K562 (cell line): ENCODE results near the gene TMEM179. TPM values are rescaled to one million over a fixed set of nuclear protein-coding genes. Genes with fewer than 3 reads are reported as not detected.

Source experiments
- ATAC-seq: fragments of 200-7000 bp; cut with Tn5 transposase; 3 replicates; pipeline ENCODE4 v1.9.1; 2020; ENCODE audit warnings: moderate library complexity
- BruUV-seq: library from RNA; stranded (reverse); fragments of 400-500 nt; replicated peaks from 2 replicates; lab custom pipeline; 2021; lab: Mats Ljungman, UMichigan
- CTCF ChIA-PET: fragments of 300-600 bp; formaldehyde crosslinking; extraction: SDS; loops from one replicate; lab custom pipeline; 2021; ENCODE audit warnings: low intra/inter-chr PET ratio; lab: Yijun Ruan, JAX
- POLR2A ChIA-PET: fragments of 300-600, 350-650 bp; sonication (Branson Sonifier 250); formaldehyde crosslinking; extraction: SDS; loops from one replicate; lab custom pipeline; 2021; ENCODE audit warnings: antibody characterized with exemption, inconsistent platforms; lab: Yijun Ruan, JAX
- DNase-seq, 4 experiments: peaks; one replicate each; pipeline versions ENCODE4 v3.0.0 to v3.0.0-alpha.2; 2011 to 2018; ENCODE audit warnings: low spot score in 3 of 4, mixed read lengths in 3 of 4; ENCODE audit errors: extremely low read depth in 1 of 4
- FAIRE-seq: peaks from 2 replicates; lab custom pipeline; 2011; peaks lifted over from hg19 to GRCh38; lab: Jason Lieb, UNC
- H2AFZ ChIP-seq: 2 replicates; pipeline ENCODE4 v1.6.0; 2011; ENCODE audit warnings: low read depth, low read length, control low read depth, inconsistent platforms
- H3K27ac ChIP-seq: fragments of 200-600 bp; 3 replicates; pipeline ENCODE4 v1.8.0; 2011; ENCODE audit warnings: low read depth, mild to moderate bottlenecking, control low read depth, inconsistent platforms, low read length, moderate library complexity, mixed read lengths; ENCODE audit errors: extremely low read depth
- H3K27me3 ChIP-seq, 2 experiments: fragments of 300-600 bp in 1 of 2; 2 replicates in 1 of 2; 3 replicates in 1 of 2; pipeline versions ENCODE4 v1.6.0 to v1.8.0; 2011; ENCODE audit warnings: inconsistent platforms in 2 of 2, low read length in 2 of 2, mild to moderate bottlenecking in 1 of 2, mixed read lengths in 1 of 2, moderate library complexity in 1 of 2; ENCODE audit not compliant: control insufficient read depth in 2 of 2, insufficient read depth in 2 of 2
- H3K36me3 ChIP-seq: fragments of 300-600 bp; 3 replicates; pipeline ENCODE4 v1.8.0; 2011; ENCODE audit warnings: mild to moderate bottlenecking, low read length, inconsistent platforms; ENCODE audit not compliant: control insufficient read depth, insufficient read depth
- H3K4me1 ChIP-seq, 2 experiments: fragments of 200-600 bp in 1 of 2; replicated peaks in 1 of 2; 2 replicates in 1 of 2; 3 replicates in 1 of 2; pipeline versions ENCODE4 v1.5.1 to v1.8.0; 2011; ENCODE audit warnings: inconsistent platforms in 2 of 2, low read length in 2 of 2, mild to moderate bottlenecking in 1 of 2, mixed read lengths in 1 of 2, moderate library complexity in 1 of 2; ENCODE audit not compliant: control insufficient read depth in 2 of 2, insufficient read depth in 2 of 2
- H3K4me2 ChIP-seq: 2 replicates; pipeline ENCODE4 v1.6.1; 2011; ENCODE audit warnings: low read length, control low read depth, inconsistent platforms, mixed read lengths; ENCODE audit not compliant: insufficient read depth
- H3K4me3 ChIP-seq: fragments of 200-600 bp; sonication (generic), shearing (Covaris generic); 2 replicates; pipeline ENCODE4 v1.5.1; 2016; ENCODE audit warnings: control low read depth, inconsistent platforms
- H3K79me2 ChIP-seq: fragments of 200-600 bp; 3 replicates; pipeline ENCODE4 v1.8.0; 2011; ENCODE audit warnings: low read length, inconsistent platforms; ENCODE audit not compliant: control insufficient read depth, insufficient read depth
- H3K9ac ChIP-seq, 2 experiments: 2 replicates each; pipeline versions ENCODE4 v1.6.0 to v1.6.1; 2011; ENCODE audit warnings: low read depth in 2 of 2, low read length in 2 of 2, control low read depth in 1 of 2, inconsistent platforms in 1 of 2, mild to moderate bottlenecking in 1 of 2, mixed read lengths in 1 of 2; ENCODE audit not compliant: insufficient read depth in 1 of 2
- H3K9me1 ChIP-seq: one replicate; pipeline ENCODE4 v1.6.0; 2011; ENCODE audit warnings: inconsistent platforms, mild to moderate bottlenecking, low read length, moderate library complexity; ENCODE audit not compliant: control insufficient read depth, insufficient read depth
- H3K9me3 ChIP-seq: replicated peaks from 2 replicates; pipeline ENCODE4 v1.5.1; 2011; ENCODE audit warnings: low read depth, low read length, inconsistent platforms; ENCODE audit not compliant: control insufficient read depth, insufficient read depth
- H4K20me1 ChIP-seq: replicated peaks from 2 replicates; pipeline ENCODE4 v1.6.1; 2011; ENCODE audit warnings: low read length, inconsistent platforms, mixed read lengths; ENCODE audit not compliant: control insufficient read depth, insufficient read depth
- CEBPB ChIP-seq: fragments of 450-650 bp; IDR thresholded peaks from 2 replicates; pipeline ENCODE4 v1.6.1; 2016; ENCODE audit warnings: missing genetic modification characterization, missing compliant biosample characterization
- NFRKB ChIP-seq: fragments of 450-650 bp; IDR thresholded peaks from 2 replicates; pipeline ENCODE4 v1.6.1; 2016; ENCODE audit warnings: low read depth
- POLR2G ChIP-seq: fragments of 200-400 bp; formaldehyde crosslinking; IDR thresholded peaks from 2 replicates; pipeline ENCODE4 v1.6.1; 2017; ENCODE audit warnings: low read depth, mild to moderate bottlenecking, antibody characterized with exemption, low read length, moderate library complexity
- RAD51 ChIP-seq: fragments of 450-650 bp; IDR thresholded peaks from 2 replicates; pipeline ENCODE4 v1.7.1; 2016; ENCODE audit warnings: low read depth, mild to moderate bottlenecking, borderline replicate concordance
- RFX5 ChIP-seq: IDR thresholded peaks from 2 replicates; pipeline ENCODE4 v1.6.1; 2011; ENCODE audit warnings: low read depth, mild to moderate bottlenecking, improper control_type of control experiment, low read length
- TAL1 ChIP-seq: fragments of 450-650 bp; IDR thresholded peaks from 2 replicates; pipeline ENCODE4 v1.6.1; 2016; ENCODE audit warnings: mild to moderate bottlenecking
- ZBTB40 ChIP-seq, 2 experiments: fragments of 450-650 bp in 1 of 2; sonication (generic) in 1 of 2; formaldehyde crosslinking in 1 of 2; IDR thresholded peaks; 2 replicates each; pipeline versions ENCODE4 v1.7.1 to v1.9.0; 2016 to 2022; ENCODE audit warnings: inconsistent platforms in 1 of 2, mild to moderate bottlenecking in 1 of 2, missing genetic modification reagents in 1 of 2
- ZFX ChIP-seq: sonication (generic); formaldehyde crosslinking; IDR thresholded peaks from 2 replicates; pipeline ENCODE4 v1.8.0; 2022; ENCODE audit warnings: mild to moderate bottlenecking, missing genetic modification reagents, moderate library complexity
- WGBS: fragments of 100-300 bp; shearing (Covaris generic); methylation state at CpG from one replicate; pipeline ENCODE4 v1.1.6; 2016; ENCODE audit warnings: low coverage, mixed read lengths; ENCODE audit not compliant: insufficient coverage; ENCODE audit errors: missing lambda C conversion rate; 5-methylcytosine and 5-hydroxymethylcytosine counted together
- in situ Hi-C: fragments of 300-500 bp; cut with MboI; formaldehyde crosslinking; loops from 4 replicates; pipeline ENCODE4 v1.15.0; 2018; ENCODE audit warnings: inconsistent platforms, mixed read lengths
- intact Hi-C: fragments of 100-400 bp; cut with micrococcal nuclease; formaldehyde crosslinking; loops from 2 replicates; pipeline ENCODE4 v1.14.2; 2022
- polyA plus RNA-seq, 8 experiments: library from polyadenylated mRNA; depleted of rRNA in 4 of 8; stranded (reverse) in 5 of 8; unstranded in 3 of 8; fragments of >200 nt; fragmentation: Nextera tagmentation in 2 of 8; fragmentation: Illumina TruSeq in 1 of 8; extraction: Ambion mirVana in 2 of 8; extraction: Trizol in 1 of 8; gene quantifications; 2 replicates each; pipeline versions ENCODE4 v1.2.1 to v1.2.3, GENCODE V29; 2011 to 2014; ENCODE audit warnings: inconsistent platforms in 1 of 8, missing spikeins in 1 of 8
- total RNA-seq, 7 experiments: library from RNA; depleted of rRNA in 6 of 7; stranded (reverse); fragments of >200 nt in 6 of 7; fragmentation: Illumina TruSeq in 2 of 7; extraction: Trizol in 2 of 7; gene quantifications; 2 replicates each; pipeline versions ENCODE4 v1.2.1 to v1.2.3, GENCODE V29; 2011 to 2021; ENCODE audit warnings: low replicate concordance in 1 of 7
- TF ChIP-seq, protein P1 (sequence below): fragments of 250-450 bp; sonication (Bioruptor Pico); IDR thresholded peaks from 2 replicates; pipeline ENCODE4 v1.4.0; 2020; ENCODE audit warnings: mild to moderate bottlenecking

The TMEM179 gene
- total and polyA plus RNA-seq, 9 of the 15 experiments (the other 6 are each of a cell fraction or from before 2014, with no cell fraction given) = not detected

GRCh38 chr14:104577426-104577825 lies 27.1 kb downstream of the TMEM179 start:
- ATAC-seq (peak; percentile 27; the same call in 2 of the 3 replicates), DNase-seq (peak in 1 of 4 experiments; percentile 16), FAIRE-seq (no peak)
- WGBS = 40% methylated on average over 1 of the region's 12 CpGs
- Histone ChIP-seq H3K9ac (0 out of 4 replicates have a peak overlapping the region, but pooled peaks of 1 of the 2 experiments have one; percentile 9), H4K20me1 (no peaks in the 10 kb centered on the region; the same call in 1 of the 2 replicates), H3K36me3 (no peaks in the 10 kb centered on the region), H3K4me1 (peaks cover 17 to 83% of the 10 kb centered on the region in 2 experiments), H3K4me3 (no peak overlapping the region), H3K9me1 (no peaks in the 10 kb centered on the region), H3K79me2 (no peaks in the 10 kb centered on the region), H2AFZ (peak overlapping the region; percentile 66; the same call in 1 of the 2 replicates), H3K9me3 (no peaks in the 10 kb centered on the region), H3K27me3 (peaks cover 0 to 9% of the 10 kb centered on the region in 2 experiments; a peak in 1 of 5 replicates), H3K4me2 (no peak overlapping the region), H3K27ac (no peak overlapping the region)
- POLR2A ChIA-PET = interaction anchor here (2.0 kb wide), 1 partner anchor 9 kb away, joined by 7 read pairs; no protein-coding TSS in a partner anchor
- CTCF ChIA-PET = no interaction called here
- intact Hi-C loops = no loop called here
- BruUV-seq = no TSS peak
- in situ Hi-C loops = no loop called here
- no peak for TF ChIP-seq NFRKB
- TF ChIP-seq, protein P1, sequence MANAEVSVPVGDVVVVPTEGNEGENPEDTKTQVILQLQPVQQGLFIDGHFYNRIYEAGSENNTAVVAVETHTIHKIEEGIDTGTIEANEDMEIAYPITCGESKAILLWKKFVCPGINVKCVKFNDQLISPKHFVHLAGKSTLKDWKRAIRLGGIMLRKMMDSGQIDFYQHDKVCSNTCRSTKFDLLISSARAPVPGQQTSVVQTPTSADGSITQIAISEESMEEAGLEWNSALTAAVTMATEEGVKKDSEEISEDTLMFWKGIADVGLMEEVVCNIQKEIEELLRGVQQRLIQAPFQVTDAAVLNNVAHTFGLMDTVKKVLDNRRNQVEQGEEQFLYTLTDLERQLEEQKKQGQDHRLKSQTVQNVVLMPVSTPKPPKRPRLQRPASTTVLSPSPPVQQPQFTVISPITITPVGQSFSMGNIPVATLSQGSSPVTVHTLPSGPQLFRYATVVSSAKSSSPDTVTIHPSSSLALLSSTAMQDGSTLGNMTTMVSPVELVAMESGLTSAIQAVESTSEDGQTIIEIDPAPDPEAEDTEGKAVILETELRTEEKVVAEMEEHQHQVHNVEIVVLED (CRISPR knock-in tag) = no peak
- TF ChIP-seq TAL1 = no peak
- no peak for TF ChIP-seq CEBPB (tag)
- TF ChIP-seq POLR2G = no peak
- TF ChIP-seq ZFX (CRISPR knock-in tag) = 0 out of 2 replicates have a peak, but pooled peaks have one; percentile 15
- TF ChIP-seq RFX5 = no peak
- no peak for TF ChIP-seq ZBTB40 (IDR thresholded peaks at IDR 0.05)
- TF ChIP-seq ZBTB40 (CRISPR knock-in tag; IDR thresholded peaks at IDR 0.05) = no peak
- peak; percentile 14; the same call in 1 of the 2 replicates for TF ChIP-seq RAD51
